Hepatocyte (in vitro differentiated cells): ENCODE results near the gene CMTM4. TPM values are rescaled to one million over a fixed set of nuclear protein-coding genes. Genes with fewer than 3 reads are reported as not detected.

ENCODE experiments used
- DNase-seq: peaks from one replicate; pipeline ENCODE4 v3.0.0-alpha.2; 2016; ENCODE audit warnings: low spot score
- H2AFZ ChIP-seq: fragments of 200-600 bp; sonication (generic); 2 replicates; pipeline ENCODE4 v1.6.0; 2016; ENCODE audit warnings: antibody characterized with exemption, mild to moderate bottlenecking
- H3K27ac ChIP-seq: fragments of 200-600 bp; sonication (generic); 2 replicates; pipeline ENCODE4 v1.5.1; 2016; ENCODE audit warnings: mild to moderate bottlenecking
- H3K27me3 ChIP-seq: fragments of 200-600 bp; sonication (generic); 2 replicates; pipeline ENCODE4 v1.6.1; 2016
- H3K36me3 ChIP-seq: fragments of 200-600 bp; sonication (generic); replicated peaks from 2 replicates; pipeline ENCODE4 v1.5.1; 2016; ENCODE audit warnings: low read depth; ENCODE audit not compliant: insufficient read depth
- H3K4me1 ChIP-seq: fragments of 200-600 bp; sonication (generic); 2 replicates; pipeline ENCODE4 v1.5.1; 2016; ENCODE audit warnings: mild to moderate bottlenecking, moderate library complexity; ENCODE audit not compliant: insufficient read depth
- H3K4me2 ChIP-seq: fragments of 200-600 bp; sonication (generic); 2 replicates; pipeline ENCODE4 v1.6.0; 2016
- H3K4me3 ChIP-seq: fragments of 200-600 bp; sonication (generic); 2 replicates; pipeline ENCODE4 v1.5.1; 2016; ENCODE audit warnings: mild to moderate bottlenecking
- H3K79me2 ChIP-seq: fragments of 200-600 bp; sonication (generic); 2 replicates; pipeline ENCODE4 v1.6.0; 2017; ENCODE audit warnings: mild to moderate bottlenecking
- H3K9me2 ChIP-seq: fragments of 200-600 bp; sonication (generic); replicated peaks from 2 replicates; pipeline ENCODE4 v1.6.0; 2017; ENCODE audit warnings: mild to moderate bottlenecking; ENCODE audit not compliant: insufficient read depth
- H3K9me3 ChIP-seq: fragments of 200-600 bp; sonication (generic); 2 replicates; pipeline ENCODE4 v1.5.1; 2016; ENCODE audit warnings: low read depth, mild to moderate bottlenecking
- H4K20me1 ChIP-seq: fragments of 200-600 bp; sonication (generic); 2 replicates; pipeline ENCODE4 v1.6.0; 2016; ENCODE audit warnings: mild to moderate bottlenecking; ENCODE audit not compliant: insufficient read depth, poor library complexity, severe bottlenecking
- CTCF ChIP-seq: fragments of 200-600 bp; sonication (generic); IDR thresholded peaks from 2 replicates; pipeline ENCODE4 v1.5.1; 2016; ENCODE audit warnings: antibody characterized with exemption, mild to moderate bottlenecking; ENCODE audit not compliant: poor library complexity
- EZH2 ChIP-seq: fragments of 200-600 bp; sonication (generic); IDR thresholded peaks from 2 replicates; pipeline ENCODE4 v1.6.1; 2016; ENCODE audit warnings: antibody characterized with exemption, mild to moderate bottlenecking, borderline replicate concordance
- EZH2phosphoT487 ChIP-seq: fragments of 200-600 bp; sonication (generic); IDR thresholded peaks from one replicate; pipeline ENCODE4 v1.6.1; 2018; ENCODE audit warnings: antibody characterized with exemption, mild to moderate bottlenecking, low read depth, moderate library complexity; ENCODE audit not compliant: unreplicated experiment, severe bottlenecking
- WGBS: methylation state at CpG from one replicate; pipeline ENCODE4 v1.1.6; 2016; ENCODE audit warnings: low lambda C conversion rate; ENCODE audit errors: missing lambda C conversion rate; 5-methylcytosine and 5-hydroxymethylcytosine counted together
- polyA plus RNA-seq: library from polyadenylated mRNA; unstranded; fragments of >200 nt; fragmentation: Nextera tagmentation; extraction: Ambion mirVana; gene quantifications from 2 replicates; pipeline ENCODE4 v1.2.1, GENCODE V29; 2016
- total RNA-seq: library from RNA; depleted of rRNA; stranded (reverse); fragments of >200 nt; gene quantifications from 2 replicates; pipeline ENCODE4 v1.2.3, GENCODE V29; 2014

CMTM4 gene
- total and polyA plus RNA-seq, 2 experiments from 2014 or later, result 19.2 to 77.9 TPM

DNA sequence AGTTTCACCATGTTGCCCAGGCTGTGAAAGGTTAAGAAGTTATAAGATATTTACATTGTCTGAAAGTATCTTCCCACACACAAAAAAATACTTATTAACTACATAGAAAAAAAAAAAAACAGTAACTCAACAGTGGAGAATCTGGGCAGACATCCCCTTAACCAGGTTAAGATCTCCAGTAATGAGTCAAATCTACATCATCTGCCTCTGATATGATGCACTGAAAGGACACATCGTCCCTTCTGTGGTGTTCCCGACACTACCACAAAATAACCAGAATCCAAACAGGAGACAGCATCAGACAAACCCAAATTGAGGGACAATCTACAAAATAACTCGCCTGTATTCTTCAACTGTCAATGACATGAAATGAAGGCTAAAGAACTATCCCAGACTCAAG is 40.0 kb downstream of the CMTM4 start:
- Histone ChIP-seq H2AFZ (no peak overlapping the region), H3K4me1 (peaks cover 15% of the 10 kb centered on the region), H3K9me3 (no peaks in the 10 kb centered on the region), H3K79me2 (peaks cover 83% of the 10 kb centered on the region), H3K9me2 (no peaks in the 10 kb centered on the region), H3K27me3 (no peaks in the 10 kb centered on the region), H4K20me1 (peaks cover 8% of the 10 kb centered on the region), H3K36me3 (no peaks in the 10 kb centered on the region), H3K4me2 (no peak overlapping the region), H3K4me3 (no peak overlapping the region), H3K27ac (no peak overlapping the region)
- DNase-seq, result no peak
- TF ChIP-seq CTCF (no peak), EZH2 (no peak), EZH2phosphoT487 (no peak)
- 93% methylated on average over 3 of the region's 3 CpGs for WGBS

DNA sequence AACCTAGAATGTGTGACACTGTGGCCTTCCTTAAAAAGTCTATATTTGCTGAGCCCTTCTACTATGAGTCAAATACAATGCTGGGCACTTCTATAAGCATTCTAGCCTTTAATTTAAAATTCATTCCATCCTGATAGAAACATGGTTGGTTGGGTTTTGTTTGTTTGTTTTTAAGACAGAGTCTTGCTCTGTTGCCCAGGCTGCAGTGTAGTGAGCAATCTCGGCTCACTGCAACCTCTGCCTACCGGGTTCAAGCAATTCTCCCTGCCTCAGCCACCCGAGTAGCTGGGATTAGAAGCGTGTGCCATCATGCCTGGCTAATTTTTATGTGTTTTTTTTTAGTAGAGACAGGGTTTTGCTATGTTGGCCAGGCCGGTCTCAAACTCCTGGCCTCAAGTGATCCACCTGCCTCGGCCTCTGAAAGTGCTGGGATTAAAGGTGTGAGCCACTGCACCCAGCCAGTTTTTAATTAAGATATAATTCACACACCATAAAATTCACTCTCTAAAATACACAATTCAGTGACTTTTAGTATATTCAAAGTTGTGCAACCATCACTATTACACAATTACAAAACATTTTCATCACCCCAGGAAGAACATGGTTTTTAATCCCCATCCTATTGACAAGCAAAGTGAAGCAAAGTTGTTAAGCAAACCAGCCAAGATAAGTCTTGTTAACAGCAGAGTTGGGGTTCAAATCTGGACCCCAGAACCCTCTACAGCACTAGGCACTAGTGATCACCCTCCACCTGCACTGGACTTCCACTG is 42.8 kb downstream of the CMTM4 start:
- Histone ChIP-seq H3K79me2 (peaks cover 91% of the 10 kb centered on the region), H3K27me3 (no peaks in the 10 kb centered on the region), H3K9me3 (no peaks in the 10 kb centered on the region), H2AFZ (no peak overlapping the region), H4K20me1 (peaks cover 15% of the 10 kb centered on the region), H3K9me2 (no peaks in the 10 kb centered on the region), H3K4me1 (no peaks in the 10 kb centered on the region), H3K4me2 (no peak overlapping the region), H3K27ac (no peak overlapping the region), H3K4me3 (no peak overlapping the region), H3K36me3 (no peaks in the 10 kb centered on the region)
- no peak for DNase-seq
- TF ChIP-seq EZH2phosphoT487 (no peak), CTCF (no peak), EZH2 (no peak)
- 85% methylated on average over 6 of the region's 6 CpGs for WGBS

DNA sequence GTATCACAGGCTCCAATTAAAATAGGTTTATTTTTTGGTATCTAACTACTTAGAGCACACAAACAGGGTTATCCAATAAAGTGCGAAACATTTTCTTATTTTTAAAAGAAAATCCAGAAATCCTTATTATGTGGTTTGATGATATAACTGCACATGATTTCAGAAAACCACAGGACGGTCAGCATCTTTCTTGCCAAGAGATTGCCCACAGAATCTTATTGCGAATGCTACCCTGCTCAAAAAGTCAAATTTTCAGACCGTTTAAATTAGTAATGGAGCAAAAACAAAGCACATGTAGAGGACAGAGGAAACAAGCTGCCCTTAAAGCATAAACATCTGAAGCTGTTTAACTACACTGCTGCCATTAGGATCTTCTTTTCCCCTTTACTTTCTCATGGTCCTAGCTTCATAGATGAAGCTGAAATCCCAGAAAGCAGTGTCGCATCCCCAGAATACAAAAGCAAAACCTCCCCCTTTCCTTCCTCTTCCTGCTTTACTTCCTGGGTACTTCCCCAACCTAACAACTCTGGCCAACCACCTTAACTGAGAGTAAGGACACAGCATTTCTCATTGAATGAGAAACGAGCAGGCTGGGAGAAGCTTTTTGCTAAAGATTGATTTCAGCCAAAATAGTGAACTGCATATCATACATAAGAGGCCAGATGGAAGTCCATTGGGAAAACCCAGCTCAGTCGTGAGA is 43.7 kb downstream of the CMTM4 start:
- Histone ChIP-seq H3K4me3 (no peak overlapping the region), H3K4me2 (no peak overlapping the region), H3K36me3 (no peaks in the 10 kb centered on the region), H3K27ac (no peak overlapping the region), H4K20me1 (peaks cover 15% of the 10 kb centered on the region), H3K9me3 (no peaks in the 10 kb centered on the region), H3K27me3 (no peaks in the 10 kb centered on the region), H3K4me1 (no peaks in the 10 kb centered on the region), H2AFZ (no peak overlapping the region), H3K9me2 (no peaks in the 10 kb centered on the region), H3K79me2 (peaks cover 92% of the 10 kb centered on the region)
- TF ChIP-seq EZH2 (no peak), EZH2phosphoT487 (no peak), CTCF (no peak)
- DNase-seq, result no peak
- whole genome bisulfite sequencing, result 90% methylated on average over 7 of the region's 7 CpGs
